Neural cell (in vitro differentiated cells): ENCODE measurements around the gene INTS14. TPM values are rescaled to one million over a fixed set of nuclear protein-coding genes. Genes with fewer than 3 reads are reported as not detected.

ENCODE experiments used
- H2AFZ ChIP-seq: fragments of 200-600, 300-800 bp; sonication (generic), shearing (Covaris generic); 2 replicates; pipeline ENCODE4 v1.6.0; 2014; ENCODE audit warnings: low read depth, mild to moderate bottlenecking, antibody characterized with exemption, low read length, moderate library complexity
- H3F3A ChIP-seq: fragments of 200-600 bp; shearing (Covaris generic); 2 replicates; pipeline ENCODE4 v1.6.1; 2016; ENCODE audit warnings: mild to moderate bottlenecking, moderate library complexity, mixed read lengths, antibody characterized with exemption, low read length; ENCODE audit not compliant: insufficient read depth, poor library complexity, severe bottlenecking
- H3K27ac ChIP-seq: fragments of 200-600, 300-800 bp; sonication (generic), shearing (Covaris generic); 2 replicates; pipeline ENCODE4 v1.5.1; 2014; ENCODE audit warnings: mild to moderate bottlenecking, low read length, moderate library complexity
- H3K27me3 ChIP-seq: fragments of 300-800, 200-600 bp; sonication (generic), shearing (Covaris generic); 2 replicates; pipeline ENCODE4 v1.6.0; 2014; ENCODE audit warnings: mild to moderate bottlenecking, low read depth, low read length, moderate library complexity; ENCODE audit not compliant: insufficient read depth
- H3K36me3 ChIP-seq: fragments of 300-800, 200-600 bp; sonication (generic), shearing (Covaris generic); 2 replicates; pipeline ENCODE4 v1.5.1; 2014; ENCODE audit warnings: mild to moderate bottlenecking, antibody characterized with exemption, low read length, moderate library complexity; ENCODE audit not compliant: insufficient read depth
- H3K4me2 ChIP-seq: fragments of 300-800, 200-600 bp; sonication (generic), shearing (Covaris generic); 2 replicates; pipeline ENCODE4 v1.6.0; 2014; ENCODE audit warnings: mild to moderate bottlenecking, low read length
- H3K4me3 ChIP-seq: fragments of 300-800, 200-600 bp; sonication (generic), shearing (Covaris generic); 2 replicates; pipeline ENCODE4 v1.5.1; 2014; ENCODE audit warnings: mild to moderate bottlenecking, low read length, moderate library complexity
- H3K79me2 ChIP-seq: fragments of 200-600 bp; shearing (Covaris generic); replicated peaks from 2 replicates; pipeline ENCODE4 v1.6.0; 2014; ENCODE audit warnings: mild to moderate bottlenecking, low read length, moderate library complexity; ENCODE audit not compliant: insufficient read depth
- H3K9ac ChIP-seq: fragments of 300-800, 200-600 bp; sonication (generic), shearing (Covaris generic); 2 replicates; pipeline ENCODE4 v1.6.1; 2016; ENCODE audit warnings: mild to moderate bottlenecking, low read length, mixed read lengths
- H3K9me2 ChIP-seq: fragments of 200-600 bp; shearing (Covaris generic); 2 replicates; pipeline ENCODE4 v1.6.1; 2016; ENCODE audit warnings: mild to moderate bottlenecking, low read length, mixed read lengths; ENCODE audit not compliant: insufficient read depth
- H3K9me3 ChIP-seq: fragments of 200-600, 300-800 bp; sonication (generic), shearing (Covaris generic); 2 replicates; pipeline ENCODE4 v1.6.1; 2016; ENCODE audit warnings: mild to moderate bottlenecking, mixed run types, low read length, moderate library complexity, mixed read lengths
- H4K20me1 ChIP-seq: fragments of 200-600 bp; shearing (Covaris generic); 2 replicates; pipeline ENCODE4 v1.6.1; 2016; ENCODE audit warnings: mild to moderate bottlenecking, mixed run types; ENCODE audit not compliant: insufficient read depth
- EP300 ChIP-seq: fragments of 450-650 bp; conservative IDR thresholded peaks from 2 replicates; pipeline ENCODE4 v1.6.1; 2014; ENCODE audit warnings: antibody characterized with exemption, mild to moderate bottlenecking, moderate library complexity; ENCODE audit not compliant: poor library complexity, severe bottlenecking
- EZH2 ChIP-seq: fragments of 200-600, 300-800 bp; shearing (Covaris generic), sonication (generic); IDR thresholded peaks from 2 replicates; pipeline ENCODE4 v1.6.1; 2014; ENCODE audit warnings: antibody characterized with exemption, low read length, borderline replicate concordance, mild to moderate bottlenecking; ENCODE audit not compliant: insufficient read depth, poor library complexity, severe bottlenecking
- MXI1 ChIP-seq: fragments of 450-650 bp; conservative IDR thresholded peaks from 2 replicates; pipeline ENCODE4 v1.6.1; 2014; ENCODE audit warnings: antibody characterized with exemption, mild to moderate bottlenecking; ENCODE audit not compliant: poor library complexity, severe bottlenecking
- POLR2AphosphoS5 ChIP-seq: IDR thresholded peaks from 2 replicates; pipeline ENCODE4 v1.6.1; 2012
- RAD21 ChIP-seq: fragments of 450-650 bp; conservative IDR thresholded peaks from 2 replicates; pipeline ENCODE4 v1.6.1; 2014; ENCODE audit warnings: antibody characterized with exemption, mild to moderate bottlenecking, moderate library complexity
- SMC3 ChIP-seq: fragments of 450-650 bp; conservative IDR thresholded peaks from 2 replicates; pipeline ENCODE4 v1.6.1; 2014; ENCODE audit warnings: antibody characterized with exemption, mild to moderate bottlenecking, moderate library complexity; ENCODE audit not compliant: poor library complexity
- TAF1 ChIP-seq: IDR thresholded peaks from 2 replicates; pipeline ENCODE4 v1.6.1; 2012; ENCODE audit warnings: low read depth
- polyA minus RNA-seq: library from RNA; depleted of rRNA, polyadenylated mRNA; stranded (reverse); fragments of >200 nt; gene quantifications from 2 replicates; pipeline ENCODE4 v1.2.3, GENCODE V29; 2014
- polyA plus RNA-seq: library from polyadenylated mRNA; depleted of rRNA; stranded (reverse); fragments of >200 nt; gene quantifications from 2 replicates; pipeline ENCODE4 v1.2.3, GENCODE V29; 2014
- TF ChIP-seq, protein P1 (sequence below): IDR thresholded peaks from 2 replicates; pipeline ENCODE4 v1.6.1; 2012; ENCODE audit warnings: borderline replicate concordance
- TF ChIP-seq, protein P2 (sequence below): fragments of 450-650 bp; IDR thresholded peaks from 2 replicates; pipeline ENCODE4 v1.5.1; 2014; ENCODE audit warnings: antibody characterized with exemption, mild to moderate bottlenecking, moderate library complexity; ENCODE audit not compliant: poor library complexity, severe bottlenecking

INTS14 gene
- polyA plus RNA-seq (49.7 and 51.0 TPM in 2 replicates), polyA minus RNA-seq (34.1 and 49.5 TPM in 2 replicates)

DNA sequence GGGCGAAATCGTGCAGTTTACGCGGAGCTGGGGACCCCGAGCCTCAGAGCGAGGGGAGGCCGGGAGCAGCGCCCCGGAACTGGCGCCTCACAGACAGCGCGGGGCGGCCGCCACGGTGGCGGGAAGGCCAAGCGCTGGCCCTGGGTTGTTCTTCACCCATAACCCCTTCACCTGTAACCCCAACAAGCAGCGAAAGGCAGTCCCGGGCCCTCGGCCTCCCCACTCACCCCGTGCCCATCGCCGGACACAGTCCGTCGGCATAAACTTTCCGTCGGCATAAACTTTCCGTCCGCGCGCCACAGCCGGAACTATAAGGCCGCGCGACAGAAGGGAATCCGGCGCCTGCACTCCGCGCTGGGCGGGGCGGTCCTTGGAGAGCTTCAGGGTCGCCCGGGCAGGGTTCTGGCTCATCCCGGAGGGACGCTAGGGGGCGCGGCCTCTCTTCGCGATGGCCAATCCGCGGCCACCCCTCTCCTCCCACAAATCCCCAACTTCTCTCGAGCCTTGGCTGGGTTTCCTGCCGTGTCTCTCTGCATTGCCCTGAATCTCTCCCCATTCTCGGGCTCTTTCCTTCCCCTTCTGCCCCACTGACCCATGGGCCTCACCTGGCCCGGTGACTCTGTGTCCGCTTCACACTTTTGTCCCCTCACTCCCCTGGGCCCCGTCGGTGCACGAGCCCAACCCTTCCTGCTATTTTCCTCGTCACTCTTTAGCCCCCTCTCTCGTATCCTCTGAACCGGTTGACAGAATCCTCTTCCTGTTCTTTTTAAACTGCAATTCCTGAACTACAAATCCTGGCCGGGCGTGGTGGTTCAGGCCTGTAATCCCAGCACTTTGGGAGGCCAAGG is at the start of gene INTS14:
TSS of gene INTS14 (minus strand) at position 261 of the 848 bp plus-strand sequence. CDS start 3,751 bp downstream, outside the sequence.
- peak within 1 kb of the TSS; percentile 99 for H2AFZ ChIP-seq
- peaks cover 4% of the 10 kb centered on the region for H3K79me2 ChIP-seq
- no peaks in the 10 kb centered on the region for H3F3A ChIP-seq
- H3K9me3 ChIP-seq: no peaks in the 10 kb centered on the region
- H4K20me1 ChIP-seq: no peaks in the 10 kb centered on the region
- H3K9ac ChIP-seq: peak within 1 kb of the TSS; percentile 72
- no peaks in the 10 kb centered on the region for H3K27me3 ChIP-seq
- peak within 1 kb of the TSS; percentile 86 for H3K4me3 ChIP-seq
- TF ChIP-seq, protein P1, sequence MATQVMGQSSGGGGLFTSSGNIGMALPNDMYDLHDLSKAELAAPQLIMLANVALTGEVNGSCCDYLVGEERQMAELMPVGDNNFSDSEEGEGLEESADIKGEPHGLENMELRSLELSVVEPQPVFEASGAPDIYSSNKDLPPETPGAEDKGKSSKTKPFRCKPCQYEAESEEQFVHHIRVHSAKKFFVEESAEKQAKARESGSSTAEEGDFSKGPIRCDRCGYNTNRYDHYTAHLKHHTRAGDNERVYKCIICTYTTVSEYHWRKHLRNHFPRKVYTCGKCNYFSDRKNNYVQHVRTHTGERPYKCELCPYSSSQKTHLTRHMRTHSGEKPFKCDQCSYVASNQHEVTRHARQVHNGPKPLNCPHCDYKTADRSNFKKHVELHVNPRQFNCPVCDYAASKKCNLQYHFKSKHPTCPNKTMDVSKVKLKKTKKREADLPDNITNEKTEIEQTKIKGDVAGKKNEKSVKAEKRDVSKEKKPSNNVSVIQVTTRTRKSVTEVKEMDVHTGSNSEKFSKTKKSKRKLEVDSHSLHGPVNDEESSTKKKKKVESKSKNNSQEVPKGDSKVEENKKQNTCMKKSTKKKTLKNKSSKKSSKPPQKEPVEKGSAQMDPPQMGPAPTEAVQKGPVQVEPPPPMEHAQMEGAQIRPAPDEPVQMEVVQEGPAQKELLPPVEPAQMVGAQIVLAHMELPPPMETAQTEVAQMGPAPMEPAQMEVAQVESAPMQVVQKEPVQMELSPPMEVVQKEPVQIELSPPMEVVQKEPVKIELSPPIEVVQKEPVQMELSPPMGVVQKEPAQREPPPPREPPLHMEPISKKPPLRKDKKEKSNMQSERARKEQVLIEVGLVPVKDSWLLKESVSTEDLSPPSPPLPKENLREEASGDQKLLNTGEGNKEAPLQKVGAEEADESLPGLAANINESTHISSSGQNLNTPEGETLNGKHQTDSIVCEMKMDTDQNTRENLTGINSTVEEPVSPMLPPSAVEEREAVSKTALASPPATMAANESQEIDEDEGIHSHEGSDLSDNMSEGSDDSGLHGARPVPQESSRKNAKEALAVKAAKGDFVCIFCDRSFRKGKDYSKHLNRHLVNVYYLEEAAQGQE: no peak
- TF ChIP-seq EP300 (no peak), MXI1 (peak; percentile 88), SMC3 (peak; percentile 61), EZH2 (no peak), POLR2AphosphoS5 (peak; percentile 82), RAD21 (peak; percentile 60), TAF1 (no peak)
- TF ChIP-seq, protein P2, sequence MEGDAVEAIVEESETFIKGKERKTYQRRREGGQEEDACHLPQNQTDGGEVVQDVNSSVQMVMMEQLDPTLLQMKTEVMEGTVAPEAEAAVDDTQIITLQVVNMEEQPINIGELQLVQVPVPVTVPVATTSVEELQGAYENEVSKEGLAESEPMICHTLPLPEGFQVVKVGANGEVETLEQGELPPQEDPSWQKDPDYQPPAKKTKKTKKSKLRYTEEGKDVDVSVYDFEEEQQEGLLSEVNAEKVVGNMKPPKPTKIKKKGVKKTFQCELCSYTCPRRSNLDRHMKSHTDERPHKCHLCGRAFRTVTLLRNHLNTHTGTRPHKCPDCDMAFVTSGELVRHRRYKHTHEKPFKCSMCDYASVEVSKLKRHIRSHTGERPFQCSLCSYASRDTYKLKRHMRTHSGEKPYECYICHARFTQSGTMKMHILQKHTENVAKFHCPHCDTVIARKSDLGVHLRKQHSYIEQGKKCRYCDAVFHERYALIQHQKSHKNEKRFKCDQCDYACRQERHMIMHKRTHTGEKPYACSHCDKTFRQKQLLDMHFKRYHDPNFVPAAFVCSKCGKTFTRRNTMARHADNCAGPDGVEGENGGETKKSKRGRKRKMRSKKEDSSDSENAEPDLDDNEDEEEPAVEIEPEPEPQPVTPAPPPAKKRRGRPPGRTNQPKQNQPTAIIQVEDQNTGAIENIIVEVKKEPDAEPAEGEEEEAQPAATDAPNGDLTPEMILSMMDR: peak; percentile 83
- H3K9me2 ChIP-seq: no peaks in the 10 kb centered on the region
- no peaks in the 10 kb centered on the region for H3K36me3 ChIP-seq
- H3K4me2 ChIP-seq: peak within 1 kb of the TSS; percentile 94
- peak within 1 kb of the TSS; percentile 67 for H3K27ac ChIP-seq

DNA sequence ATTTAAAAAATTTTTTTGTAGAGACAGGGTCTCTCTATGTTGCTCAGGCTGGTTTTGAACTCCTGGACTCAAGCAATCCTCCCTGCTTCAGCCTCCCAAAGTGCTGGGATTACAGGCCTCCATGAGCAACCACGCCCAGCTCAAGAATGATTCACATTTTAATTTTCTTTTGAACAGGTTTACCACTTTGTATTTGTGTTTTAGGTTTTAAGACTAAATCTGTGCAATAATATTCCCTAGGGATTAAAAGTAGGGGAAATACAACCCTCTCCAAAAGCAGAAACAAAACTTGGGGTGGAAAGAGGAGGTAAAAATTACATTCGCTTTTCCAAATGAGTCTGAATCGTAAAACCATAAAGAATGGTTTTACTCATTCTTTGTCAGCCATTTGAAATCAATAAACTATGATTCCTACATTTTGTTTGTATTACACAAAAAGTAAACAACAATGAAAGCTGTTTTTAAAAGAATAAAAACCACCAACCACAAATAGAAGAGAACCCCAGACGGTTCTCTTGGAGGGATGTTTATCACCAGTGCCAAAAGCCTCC is 48.6 kb upstream of the INTS14 start:
- Histone ChIP-seq H2AFZ (no peak overlapping the region), H3F3A (no peaks in the 10 kb centered on the region), H3K27ac (no peak overlapping the region), H3K9ac (no peak overlapping the region), H3K36me3 (peaks cover 5% of the 10 kb centered on the region), H3K9me2 (no peaks in the 10 kb centered on the region), H3K4me3 (no peak overlapping the region), H3K9me3 (no peaks in the 10 kb centered on the region), H3K79me2 (no peaks in the 10 kb centered on the region), H3K27me3 (no peaks in the 10 kb centered on the region), H4K20me1 (no peaks in the 10 kb centered on the region), H3K4me2 (no peak overlapping the region)
- TF ChIP-seq EZH2: no peak
- TF ChIP-seq, protein P2: no peak
- no peak for TF ChIP-seq RAD21
- no peak for TF ChIP-seq TAF1
- no peak for TF ChIP-seq SMC3
- no peak for TF ChIP-seq POLR2AphosphoS5
- TF ChIP-seq, protein P1: no peak
- no peak for TF ChIP-seq EP300
- TF ChIP-seq MXI1: no peak
